Measurements from ENCODE around the gene NDUFAF5.

DNA sequence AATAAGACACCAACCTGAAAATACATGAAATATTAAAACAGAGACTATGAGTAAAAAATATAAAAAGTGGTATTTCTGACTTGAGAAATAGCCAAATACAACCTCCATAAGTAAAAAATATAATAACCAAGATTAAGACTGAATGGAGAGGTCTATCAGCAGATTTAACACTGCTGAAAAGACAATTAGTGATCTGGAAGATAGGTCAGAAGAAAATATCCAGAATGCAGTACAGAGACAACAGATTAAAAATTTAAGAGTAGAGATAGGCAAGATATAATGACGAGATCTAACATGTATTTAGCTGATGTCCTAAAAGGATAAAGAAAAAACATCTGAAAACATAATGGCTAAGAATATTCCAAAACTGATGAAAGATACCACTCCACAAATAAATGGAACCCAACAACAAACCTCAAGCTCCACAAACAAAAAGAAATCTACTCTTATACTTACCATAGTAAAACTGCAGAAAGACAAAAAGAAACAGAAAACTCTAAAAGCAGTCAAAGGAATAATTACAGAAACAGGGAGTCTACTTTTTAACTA lies 18.9 kb upstream of the NDUFAF5 start:
- TF ChIP-seq, protein P1, sequence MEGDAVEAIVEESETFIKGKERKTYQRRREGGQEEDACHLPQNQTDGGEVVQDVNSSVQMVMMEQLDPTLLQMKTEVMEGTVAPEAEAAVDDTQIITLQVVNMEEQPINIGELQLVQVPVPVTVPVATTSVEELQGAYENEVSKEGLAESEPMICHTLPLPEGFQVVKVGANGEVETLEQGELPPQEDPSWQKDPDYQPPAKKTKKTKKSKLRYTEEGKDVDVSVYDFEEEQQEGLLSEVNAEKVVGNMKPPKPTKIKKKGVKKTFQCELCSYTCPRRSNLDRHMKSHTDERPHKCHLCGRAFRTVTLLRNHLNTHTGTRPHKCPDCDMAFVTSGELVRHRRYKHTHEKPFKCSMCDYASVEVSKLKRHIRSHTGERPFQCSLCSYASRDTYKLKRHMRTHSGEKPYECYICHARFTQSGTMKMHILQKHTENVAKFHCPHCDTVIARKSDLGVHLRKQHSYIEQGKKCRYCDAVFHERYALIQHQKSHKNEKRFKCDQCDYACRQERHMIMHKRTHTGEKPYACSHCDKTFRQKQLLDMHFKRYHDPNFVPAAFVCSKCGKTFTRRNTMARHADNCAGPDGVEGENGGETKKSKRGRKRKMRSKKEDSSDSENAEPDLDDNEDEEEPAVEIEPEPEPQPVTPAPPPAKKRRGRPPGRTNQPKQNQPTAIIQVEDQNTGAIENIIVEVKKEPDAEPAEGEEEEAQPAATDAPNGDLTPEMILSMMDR (IDR thresholded peaks at IDR 0.05), result no peak
- TF ChIP-seq POLR2A (IDR thresholded peaks at IDR 0.05), result no peak
- no peak for TF ChIP-seq POLR2AphosphoS5 (IDR thresholded peaks at IDR 0.05)

All from transverse colon (tissue), 4 donors.